Breast epithelium (tissue), 4 donors: Measurements from ENCODE around the gene BEST2. TPM values are rescaled to one million over a fixed set of nuclear protein-coding genes. Genes with fewer than 3 reads are reported as not detected.

Experiments used
- DNase-seq, 2 donors: peaks; one replicate each; pipeline ENCODE4 v3.0.0-alpha.2; 2019; ENCODE audit warnings: low spot score in 2 of 2
- H3K27ac ChIP-seq, 2 donors: fragments of 200-600 bp; sonication (generic) in 1 of 2; one replicate each; pipeline ENCODE4 v1.5.1; 2016 to 2019; ENCODE audit warnings: mild to moderate bottlenecking in 1 of 2
- H3K27me3 ChIP-seq, 2 donors: fragments of 200-600 bp; sonication (generic) in 1 of 2; one replicate each; pipeline versions ENCODE4 v1.5.1 to v1.6.0; 2017 to 2019; ENCODE audit warnings: control low read depth in 1 of 2, mild to moderate bottlenecking in 1 of 2
- H3K36me3 ChIP-seq: fragments of 200-600 bp; one replicate; pipeline ENCODE4 v1.5.1; 2019
- H3K4me1 ChIP-seq, 2 donors: fragments of 200-600 bp; sonication (generic); one replicate each; pipeline ENCODE4 v1.5.1; 2016 to 2019; ENCODE audit warnings: control low read depth in 1 of 2
- H3K4me3 ChIP-seq, 3 donors: fragments of 200-600 bp; sonication (generic); 1 replicate in 2 of 3; 2 replicates in 1 of 3; pipeline ENCODE4 v1.5.1; 2016 to 2019; ENCODE audit warnings: mild to moderate bottlenecking in 3 of 3, moderate library complexity in 2 of 3
- H3K9me3 ChIP-seq, 2 donors: fragments of 200-600 bp; sonication (generic) in 1 of 2; one replicate each; pipeline ENCODE4 v1.5.1; 2016 to 2019; ENCODE audit warnings: control low read depth in 1 of 2
- POLR2A ChIP-seq: fragments of 450-650 bp; IDR thresholded peaks from one replicate; pipeline ENCODE4 v1.6.1; 2016; ENCODE audit warnings: antibody characterized with exemption, mild to moderate bottlenecking, moderate library complexity
- POLR2AphosphoS5 ChIP-seq, 3 donors: sonication (generic); formaldehyde crosslinking; IDR thresholded peaks; one replicate each; pipeline ENCODE4 v1.6.1; 2017; ENCODE audit warnings: antibody characterized with exemption in 3 of 3
- intact Hi-C: fragments of 100-400 bp; cut with DNase I; formaldehyde crosslinking; loops from one replicate; pipeline ENCODE4 v1.15.1; 2023; ENCODE audit warnings: low total_unique reads
- total RNA-seq, 3 donors: library from RNA; depleted of rRNA; stranded (reverse); fragments of >200 nt; gene quantifications; one replicate each; pipeline ENCODE4 v1.1.0, GENCODE V29; 2016
- TF ChIP-seq, protein P1 (sequence below), 3 donors: fragments of 450-650 bp; IDR thresholded peaks; one replicate each; pipeline ENCODE4 v1.5.1; 2016 to 2017; ENCODE audit warnings: antibody characterized with exemption in 3 of 3, mild to moderate bottlenecking in 3 of 3, moderate library complexity in 3 of 3

The BEST2 gene
- total RNA-seq, 3 donors from 2014 or later: not detected

- intact Hi-C loops: no loop called here
- peak overlapping the region; percentile 77 to 97 (median 81) for H3K4me3 ChIP-seq
- peak overlapping the region; percentile 95 to 98 for H3K27ac ChIP-seq
- no peak for DNase-seq
- no peak for TF ChIP-seq POLR2A
- TF ChIP-seq, protein P1, sequence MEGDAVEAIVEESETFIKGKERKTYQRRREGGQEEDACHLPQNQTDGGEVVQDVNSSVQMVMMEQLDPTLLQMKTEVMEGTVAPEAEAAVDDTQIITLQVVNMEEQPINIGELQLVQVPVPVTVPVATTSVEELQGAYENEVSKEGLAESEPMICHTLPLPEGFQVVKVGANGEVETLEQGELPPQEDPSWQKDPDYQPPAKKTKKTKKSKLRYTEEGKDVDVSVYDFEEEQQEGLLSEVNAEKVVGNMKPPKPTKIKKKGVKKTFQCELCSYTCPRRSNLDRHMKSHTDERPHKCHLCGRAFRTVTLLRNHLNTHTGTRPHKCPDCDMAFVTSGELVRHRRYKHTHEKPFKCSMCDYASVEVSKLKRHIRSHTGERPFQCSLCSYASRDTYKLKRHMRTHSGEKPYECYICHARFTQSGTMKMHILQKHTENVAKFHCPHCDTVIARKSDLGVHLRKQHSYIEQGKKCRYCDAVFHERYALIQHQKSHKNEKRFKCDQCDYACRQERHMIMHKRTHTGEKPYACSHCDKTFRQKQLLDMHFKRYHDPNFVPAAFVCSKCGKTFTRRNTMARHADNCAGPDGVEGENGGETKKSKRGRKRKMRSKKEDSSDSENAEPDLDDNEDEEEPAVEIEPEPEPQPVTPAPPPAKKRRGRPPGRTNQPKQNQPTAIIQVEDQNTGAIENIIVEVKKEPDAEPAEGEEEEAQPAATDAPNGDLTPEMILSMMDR (IDR thresholded peaks at IDR 0.05): no peak
- TF ChIP-seq POLR2AphosphoS5 (IDR thresholded peaks at IDR 0.05): no peak
- no peaks in the 10 kb centered on the region for H3K36me3 ChIP-seq
- no peaks in the 10 kb centered on the region for H3K9me3 ChIP-seq
- no peaks in the 10 kb centered on the region for H3K27me3 ChIP-seq
- peaks cover 0 to 4% of the 10 kb centered on the region in 2 donors for H3K4me1 ChIP-seq
Measured at GRCh38 chr19:12720851-12721655, 30.5 kb upstream of the BEST2 start.

- intact Hi-C loops: no loop called here
- Histone ChIP-seq H3K9me3 (no peaks in the 10 kb centered on the region), H3K4me3 (peak overlapping the region; percentile 77 to 97 (median 81)), H3K27me3 (no peaks in the 10 kb centered on the region), H3K36me3 (no peaks in the 10 kb centered on the region), H3K27ac (peak overlapping the region; percentile 95 to 98), H3K4me1 (peaks cover 0 to 4% of the 10 kb centered on the region in 2 donors)
- TF ChIP-seq, protein P1 (IDR thresholded peaks at IDR 0.05): no peak
- TF ChIP-seq POLR2A: no peak
- TF ChIP-seq POLR2AphosphoS5 (IDR thresholded peaks at IDR 0.05): no peak
- DNase-seq: peak; percentile 68 to 69
Measured at GRCh38 chr19:12721656-12722565, 29.7 kb upstream of the BEST2 start.

GRCh38 chr19:12722566-12723380 is 28.8 kb upstream of the BEST2 start:
- TF ChIP-seq POLR2AphosphoS5 (IDR thresholded peaks at IDR 0.05): peak; percentile 49 to 77 (median 74)
- TF ChIP-seq, protein P1 (IDR thresholded peaks at IDR 0.05): no peak
- H3K27me3 ChIP-seq: no peaks in the 10 kb centered on the region
- H3K4me1 ChIP-seq: peaks cover 0 to 4% of the 10 kb centered on the region in 2 donors
- no peaks in the 10 kb centered on the region for H3K9me3 ChIP-seq
- peak overlapping the region; percentile 77 to 97 (median 81) for H3K4me3 ChIP-seq
- intact Hi-C loops: no loop called here
- no peaks in the 10 kb centered on the region for H3K36me3 ChIP-seq
- peak overlapping the region; percentile 95 to 98 for H3K27ac ChIP-seq
- peak; percentile 97 to 98 for DNase-seq

- H3K4me1 ChIP-seq: peaks cover 0 to 4% of the 10 kb centered on the region in 2 donors
- peak overlapping the region; percentile 86 to 95 for H3K27ac ChIP-seq
Measured at GRCh38 chr19:12723381-12723640, 28.3 kb upstream of the BEST2 start.

More at GRCh38 chr19:12723381-12723640, 28.3 kb upstream of the BEST2 start:
- TF ChIP-seq POLR2AphosphoS5 (IDR thresholded peaks at IDR 0.05) (no peak), POLR2A (no peak)
- TF ChIP-seq, protein P1 (IDR thresholded peaks at IDR 0.05): no peak
- Histone ChIP-seq H3K9me3 (no peaks in the 10 kb centered on the region), H3K36me3 (no peaks in the 10 kb centered on the region), H3K4me3 (peak overlapping the region; percentile 77 to 97 (median 81)), H3K27me3 (no peaks in the 10 kb centered on the region)
- intact Hi-C loops: no loop called here
- no peak for DNase-seq
